Renal cortical epithelial cell (primary cell): ENCODE results near the gene TMEM131L. TPM values are rescaled to one million over a fixed set of nuclear protein-coding genes. Genes with fewer than 3 reads are reported as not detected.
A peak's percentile ranks its signal among the peaks of the same experiment; 100 is the strongest.

Experiments used
- DNase-seq: peaks from one replicate; pipeline ENCODE4 v3.0.0-alpha.2; 2011; ENCODE audit warnings: low read depth
- total RNA-seq: library from RNA; depleted of rRNA; stranded (reverse); fragments of >200 nt; gene quantifications from 2 replicates; pipeline ENCODE4 v1.2.3, GENCODE V29; 2014

TMEM131L gene
- total RNA-seq, 1 donor from 2014 or later: 7.8 TPM

GRCh38 chr4:153616006-153616555, 149.9 kb downstream of the TMEM131L start:
- no peak for DNase-seq

GRCh38 chr4:153618833-153619232, 152.7 kb downstream of the TMEM131L start:
- no peak for DNase-seq

GRCh38 chr4:153619811-153620210, 153.7 kb downstream of the TMEM131L start:
- DNase-seq: no peak

- no peak for DNase-seq
Observed at GRCh38 chr4:153620352-153620751, 154.2 kb downstream of the TMEM131L start.

- no peak for DNase-seq
Observed at GRCh38 chr4:153622093-153622492, 155.9 kb downstream of the TMEM131L start.

- no peak for DNase-seq
Observed at GRCh38 chr4:153622778-153623240, 156.6 kb downstream of the TMEM131L start.

GRCh38 chr4:153623491-153623890, 157.3 kb downstream of the TMEM131L start:
- DNase-seq: no peak

- DNase-seq: no peak
Observed at GRCh38 chr4:153628796-153629315, 162.7 kb downstream of the TMEM131L start.

GRCh38 chr4:153629776-153630175, 163.6 kb downstream of the TMEM131L start:
- DNase-seq: no peak

- peak; percentile 38 for DNase-seq
Observed at GRCh38 chr4:153634738-153635353, 168.7 kb downstream of the TMEM131L start.

GRCh38 chr4:153635846-153636245, 169.7 kb downstream of the TMEM131L start:
- DNase-seq: no peak

- DNase-seq: no peak
Observed at GRCh38 chr4:153637201-153637600, 171.0 kb downstream of the TMEM131L start.

- DNase-seq: no peak
Observed at GRCh38 chr4:153638011-153638410, 171.9 kb downstream of the TMEM131L start.

GRCh38 chr4:153638999-153639398, 172.8 kb downstream of the TMEM131L start:
- no peak for DNase-seq

GRCh38 chr4:153639833-153640802, 174.0 kb downstream of the TMEM131L start:
- peak; percentile 20 for DNase-seq

GRCh38 chr4:153641532-153641931, 175.4 kb downstream of the TMEM131L start:
- no peak for DNase-seq

- peak; percentile 63 for DNase-seq
Observed at GRCh38 chr4:153643406-153644383, 177.5 kb downstream of the TMEM131L start.

GRCh38 chr4:153645183-153645582, 179.0 kb downstream of the TMEM131L start:
- DNase-seq: no peak

- DNase-seq: no peak
Observed at GRCh38 chr4:153646261-153646660, 180.1 kb downstream of the TMEM131L start.

GRCh38 chr4:153646978-153647377, 180.8 kb downstream of the TMEM131L start:
- no peak for DNase-seq

GRCh38 chr4:153647975-153648374, 181.8 kb downstream of the TMEM131L start:
- DNase-seq: no peak
